ENCODE data around the gene ATP1B2.
"Not testable (repeated sequence)": the region's sequence is repeated elsewhere in the genome, so short reads cannot be mapped to it uniquely, and the experiment has no call there.

The ATP1B2 gene

GRCh38 chr17:7634384-7634783 is 16.3 kb upstream of the ATP1B2 start:
- peak in 29 of 51 donors; percentile 12 to 71 (median 48) for DNase-seq

- no peak for DNase-seq
Measured at GRCh38 chr17:7636163-7636562, 14.6 kb upstream of the ATP1B2 start.

- no peak for DNase-seq
Measured at GRCh38 chr17:7640783-7641182, 9.9 kb upstream of the ATP1B2 start.

- not testable (repeated sequence) for DNase-seq
Measured at GRCh38 chr17:7641635-7642034, 9.1 kb upstream of the ATP1B2 start.

GRCh38 chr17:7644775-7645174 is 6.0 kb upstream of the ATP1B2 start:
- no peak for DNase-seq

GRCh38 chr17:7646457-7646856 is 4.3 kb upstream of the ATP1B2 start:
- no peak for DNase-seq

- no peak for DNase-seq
Measured at GRCh38 chr17:7647018-7647417, 3.7 kb upstream of the ATP1B2 start.

- DNase-seq: no peak
Measured at GRCh38 chr17:7651097-7651664, 455 bp downstream of the ATP1B2 start.

- DNase-seq: peak in 27 of 51 donors; percentile 16 to 66 (median 50)
Measured at GRCh38 chr17:7651665-7652387, 1.1 kb downstream of the ATP1B2 start.

GRCh38 chr17:7652388-7653356 is 1.9 kb downstream of the ATP1B2 start:
- peak in 6 of 51 donors; percentile 5 to 36 (median 12) for DNase-seq

GRCh38 chr17:7654832-7655540 is 4.3 kb downstream of the ATP1B2 start:
- DNase-seq: peak in 1 of 51 donors; percentile 42

- peak in 1 of 51 donors; percentile 9 for DNase-seq
Measured at GRCh38 chr17:7655541-7655840, 4.8 kb downstream of the ATP1B2 start.

GRCh38 chr17:7656958-7657609 is 6.4 kb downstream of the ATP1B2 start:
- DNase-seq: peak in 37 of 51 donors; percentile 15 to 85 (median 65)

GRCh38 chr17:7667656-7668406 is 17.1 kb downstream of the ATP1B2 start:
- peak in 38 of 51 donors; percentile 21 to 91 (median 72) for DNase-seq

- DNase-seq: no peak
Measured at GRCh38 chr17:7668482-7668881, 17.8 kb downstream of the ATP1B2 start.

GRCh38 chr17:7673239-7673638 is 22.5 kb downstream of the ATP1B2 start:
- DNase-seq: no peak

GRCh38 chr17:7674934-7675333 is 24.2 kb downstream of the ATP1B2 start:
- no peak for DNase-seq

GRCh38 chr17:7676533-7676932 is 25.8 kb downstream of the ATP1B2 start:
- DNase-seq: no peak

- no peak for DNase-seq
Measured at GRCh38 chr17:7677388-7678067, 26.8 kb downstream of the ATP1B2 start.
